K562 (cell line): ENCODE measurements around the gene DNAAF1. TPM values are rescaled to one million over a fixed set of nuclear protein-coding genes. Genes with fewer than 3 reads are reported as not detected.

ENCODE experiments used
- AFF1 ChIP-seq, 2 experiments: fragments of 450-650 bp; IDR thresholded peaks; 2 replicates each; pipeline ENCODE4 v1.6.1; 2018; ENCODE audit warnings: mild to moderate bottlenecking in 2 of 2, low read depth in 1 of 2; ENCODE audit not compliant: partially characterized antibody in 2 of 2
- ARID3A ChIP-seq: IDR thresholded peaks from 2 replicates; pipeline ENCODE4 v1.6.1; 2012; ENCODE audit warnings: low read depth, low read length, improper control_type of control experiment, borderline replicate concordance
- ATF1 ChIP-seq, 2 experiments: fragments of 450-650 bp in 1 of 2; IDR thresholded peaks; 2 replicates each; pipeline ENCODE4 v1.6.1; 2016; ENCODE audit warnings: missing compliant biosample characterization in 1 of 2, missing genetic modification characterization in 1 of 2
- CBFB ChIP-seq: sonication (generic); formaldehyde crosslinking; IDR thresholded peaks from 2 replicates; pipeline ENCODE4 v1.4.0; 2020; ENCODE audit warnings: mild to moderate bottlenecking, missing genetic modification reagents
- CBX3 ChIP-seq, 2 experiments: IDR thresholded peaks; 1 replicate in 1 of 2; 2 replicates in 1 of 2; pipeline ENCODE4 v1.6.1; 2012; ENCODE audit warnings: inconsistent platforms in 2 of 2, low read length in 2 of 2, borderline replicate concordance in 1 of 2, control low read depth in 1 of 2
- CHD2 ChIP-seq: IDR thresholded peaks from 2 replicates; pipeline ENCODE4 v1.6.1; 2011; ENCODE audit warnings: low read depth, low read length
- EP300 ChIP-seq: IDR thresholded peaks from 2 replicates; pipeline ENCODE4 v1.6.1; 2012; ENCODE audit warnings: low read length, improper control_type of control experiment
- HDAC1 ChIP-seq, 2 experiments: fragments of 450-650 bp; IDR thresholded peaks; 2 replicates each; pipeline ENCODE4 v1.6.1; 2016 to 2017; ENCODE audit warnings: inconsistent platforms in 1 of 2, mild to moderate bottlenecking in 1 of 2, moderate library complexity in 1 of 2
- HINFP ChIP-seq: fragments of 450-650 bp; conservative IDR thresholded peaks from 2 replicates; pipeline ENCODE4 v1.6.1; 2016; ENCODE audit warnings: missing genetic modification characterization, low read depth, mild to moderate bottlenecking, control low read depth, missing compliant biosample characterization
- MCM5 ChIP-seq: fragments of 450-650 bp; IDR thresholded peaks from 2 replicates; pipeline ENCODE4 v1.6.1; 2016; ENCODE audit warnings: low read depth
- MED1 ChIP-seq: sonication (generic); formaldehyde crosslinking; IDR thresholded peaks from 2 replicates; pipeline ENCODE4 v1.8.1; 2023; ENCODE audit warnings: missing genetic modification reagents, borderline replicate concordance
- NFYB ChIP-seq: IDR thresholded peaks from 2 replicates; pipeline ENCODE4 v1.6.1; 2011; ENCODE audit warnings: mild to moderate bottlenecking, moderate library complexity; ENCODE audit not compliant: insufficient read length; ENCODE audit errors: extremely low read depth
- RB1 ChIP-seq: fragments of 450-650 bp; IDR thresholded peaks from 2 replicates; pipeline ENCODE4 v1.6.1; 2017; ENCODE audit warnings: low read depth, mild to moderate bottlenecking
- RNF2 ChIP-seq: sonication (generic); IDR thresholded peaks from 2 replicates; pipeline ENCODE4 v1.6.1; 2016
- SP2 ChIP-seq: IDR thresholded peaks from 2 replicates; pipeline ENCODE4 v1.6.1; 2011; ENCODE audit warnings: mild to moderate bottlenecking, low read depth, low read length, moderate library complexity; ENCODE audit not compliant: poor library complexity, severe bottlenecking; ENCODE audit errors: extremely low read depth
- THAP7 ChIP-seq: fragments of 250-450 bp; sonication (Bioruptor Pico); IDR thresholded peaks from 2 replicates; pipeline ENCODE4 v1.5.0; 2021
- THRAP3 ChIP-seq: fragments of 450-650 bp; IDR thresholded peaks from 2 replicates; pipeline ENCODE4 v1.6.1; 2016; ENCODE audit warnings: mild to moderate bottlenecking, inconsistent platforms, borderline replicate concordance
- TOE1 ChIP-seq, 2 experiments: fragments of 450-650 bp in 1 of 2; sonication (generic) in 1 of 2; formaldehyde crosslinking in 1 of 2; IDR thresholded peaks; 2 replicates each; pipeline versions ENCODE4 v1.7.1 to v1.8.0; 2016 to 2022; ENCODE audit warnings: borderline replicate concordance in 2 of 2, mild to moderate bottlenecking in 2 of 2, antibody characterized with exemption in 1 of 2, inconsistent platforms in 1 of 2, low read depth in 1 of 2, missing genetic modification reagents in 1 of 2, moderate library complexity in 1 of 2
- ZC3H11A ChIP-seq: IDR thresholded peaks from 2 replicates; pipeline ENCODE4 v1.6.1; 2012; ENCODE audit warnings: low read depth, low read length, improper control_type of control experiment
- ZKSCAN8 ChIP-seq: fragments of 200-800 bp; sonication (Bioruptor generic); IDR thresholded peaks from 2 replicates; pipeline ENCODE4 v1.6.1; 2016; ENCODE audit warnings: missing genetic modification characterization, missing compliant biosample characterization
- polyA plus RNA-seq, 8 experiments: library from polyadenylated mRNA; depleted of rRNA in 4 of 8; stranded (reverse) in 5 of 8; unstranded in 3 of 8; fragments of >200 nt; fragmentation: Nextera tagmentation in 2 of 8; fragmentation: Illumina TruSeq in 1 of 8; extraction: Ambion mirVana in 2 of 8; extraction: Trizol in 1 of 8; gene quantifications; 2 replicates each; pipeline versions ENCODE4 v1.2.1 to v1.2.3, GENCODE V29; 2011 to 2014; ENCODE audit warnings: inconsistent platforms in 1 of 8, missing spikeins in 1 of 8
- total RNA-seq, 7 experiments: library from RNA; depleted of rRNA in 6 of 7; stranded (reverse); fragments of >200 nt in 6 of 7; fragmentation: Illumina TruSeq in 2 of 7; extraction: Trizol in 2 of 7; gene quantifications; 2 replicates each; pipeline versions ENCODE4 v1.2.1 to v1.2.3, GENCODE V29; 2011 to 2021; ENCODE audit warnings: low replicate concordance in 1 of 7

Gene DNAAF1
- total and polyA plus RNA-seq, 9 of the 15 experiments (the other 6 are each of a cell fraction or from before 2014, with no cell fraction given), result 0.01 TPM; not detected in 8

GRCh38 chr16:84190731-84191388, 45.8 kb downstream of the DNAAF1 start, which contains the start of gene ADAD2 (continued):
- TF ChIP-seq ARID3A (no peak), RNF2 (no peak), ZC3H11A (no peak), ATF1 (CRISPR knock-in tag; IDR thresholded peaks at IDR 0.05) (no peak), ATF1 (tag; IDR thresholded peaks at IDR 0.05) (no peak), CHD2 (peak; percentile 76), CBFB (CRISPR knock-in tag) (no peak), HINFP (tag) (no peak), TOE1 (IDR thresholded peaks at IDR 0.05; ENCODE audit: borderline replicate concordance) (no peak), TOE1 (CRISPR knock-in tag; IDR thresholded peaks at IDR 0.05; ENCODE audit: borderline replicate concordance, low read depth) (no peak), THRAP3 (no peak), AFF1 (IDR thresholded peaks at IDR 0.05; ENCODE audit: low read depth in 1 of 2, partially characterized antibody in 2 of 2) (no peak), MED1 (CRISPR knock-in tag) (no peak), THAP7 (no peak), NFYB (peak; percentile 92), RB1 (no peak), SP2 (peak; percentile 62), CBX3 (IDR thresholded peaks at IDR 0.05; ENCODE audit: borderline replicate concordance in 1 of 2, low read length in 2 of 2) (peak in 1 of 2 experiments; percentile 41; a peak in 1 of 3 replicates), MCM5 (no peak), HDAC1 (IDR thresholded peaks at IDR 0.05) (no peak), ZKSCAN8 (CRISPR knock-in tag) (no peak), EP300 (no peak)
